Pancreas (tissue), 10 donors: ENCODE measurements around the gene SMYD3. TPM values are rescaled to one million over a fixed set of nuclear protein-coding genes. Genes with fewer than 3 reads are reported as not detected.
"Not testable (repeated sequence)": the region's sequence is repeated elsewhere in the genome, so short reads cannot be mapped to it uniquely, and the experiment has no call there.

ENCODE experiments used
- ATAC-seq, 4 donors: fragments of 200-7000 bp; cut with Tn5 transposase; one replicate each; pipeline versions ENCODE4 v1.8.0 to v1.9.1; 2020; ENCODE audit warnings: mild to moderate bottlenecking in 4 of 4, moderate library complexity in 4 of 4
- DNase-seq, 6 donors: peaks; one replicate each; pipeline ENCODE4 v3.0.0-alpha.2; 2020
- FAIRE-seq: peaks from 2 replicates; lab custom pipeline; 2012; peaks lifted over from hg19 to GRCh38; lab: Jason Lieb, UNC
- H3K27ac ChIP-seq, 4 donors: fragments of 200-600 bp; sonication (generic); 1 replicate in 3 of 4; 2 replicates in 1 of 4; pipeline versions ENCODE4 v1.5.0 to v1.8.0; 2020
- H3K27me3 ChIP-seq, 4 donors: fragments of 200-600 bp; one replicate each; pipeline ENCODE4 v1.8.0; 2021
- H3K36me3 ChIP-seq, 3 donors: fragments of 200-600 bp; sonication (generic) in 1 of 3; one replicate each; pipeline versions ENCODE4 v1.5.0 to v1.8.0; 2020 to 2021
- H3K4me1 ChIP-seq, 3 donors: fragments of 200-600 bp; one replicate each; pipeline ENCODE4 v1.8.0; 2021
- H3K4me3 ChIP-seq, 4 donors: fragments of 200-600 bp; sonication (generic) in 2 of 4; one replicate each; pipeline versions ENCODE4 v1.5.0 to v1.8.0; 2020 to 2021
- H3K9me3 ChIP-seq, 4 donors: fragments of 200-600 bp; one replicate each; pipeline ENCODE4 v1.8.0; 2021
- WGBS, 2 donors: extraction: QIAGEN DNeasy Blood & Tissue Kit; methylation state at CpG; one replicate each; pipeline ENCODE4 v1.1.7; 2013; 5-methylcytosine and 5-hydroxymethylcytosine counted together
- intact Hi-C, 3 donors: fragments of 100-400 bp; cut with DNase I; formaldehyde crosslinking; loops; one replicate each; pipeline versions ENCODE4 v1.11.1 to v1.14.2; 2022
- polyA plus RNA-seq, 2 donors: library from polyadenylated mRNA; stranded (reverse); fragments of 200-250 nt; gene quantifications; one replicate each; pipeline ENCODE4 v1.2.3, GENCODE V29; 2013
- total RNA-seq, 6 donors: library from RNA; stranded (reverse); fragmentation: NEBNext Ultra II Directional in 4 of 6; extraction: Animal tissue kit (Norgen Biotek cat#: 25700) in 4 of 6; gene quantifications; one replicate each; pipeline versions ENCODE4 v1.2.1 to v1.2.4, GENCODE V29; 2021 to 2023
- TF ChIP-seq, protein P1 (sequence below), 4 donors: fragments of 200-600 bp; sonication (generic) in 3 of 4; IDR thresholded peaks; one replicate each; pipeline versions ENCODE4 v1.5.0 to v1.8.0; 2021; ENCODE audit warnings: antibody characterized with exemption in 4 of 4
- donor health status: healthy with polysubstance abuse.
- donor health status: DM: no; HTN: no; CAD: no; lungs with moderate emphysema.
- donor health status: DM: no; HTN: no; CAD: no.
- donor health status: control.
- donor health status: control.
- donor health status: Bipolar disorder and iron deficiency.
- donor health status: DM: yes; HTN: yes; CAD: no.
- donor health status: DM: no; HTN: no; CAD: no.
- donor health status: DM: no; HTN: no; CAD: no.
- donor health status: DM: yes; HTN: yes; CAD: no.

The SMYD3 gene
- total and polyA plus RNA-seq, 8 donors, result 4.6 to 10.5 (median 6.7) TPM

DNA sequence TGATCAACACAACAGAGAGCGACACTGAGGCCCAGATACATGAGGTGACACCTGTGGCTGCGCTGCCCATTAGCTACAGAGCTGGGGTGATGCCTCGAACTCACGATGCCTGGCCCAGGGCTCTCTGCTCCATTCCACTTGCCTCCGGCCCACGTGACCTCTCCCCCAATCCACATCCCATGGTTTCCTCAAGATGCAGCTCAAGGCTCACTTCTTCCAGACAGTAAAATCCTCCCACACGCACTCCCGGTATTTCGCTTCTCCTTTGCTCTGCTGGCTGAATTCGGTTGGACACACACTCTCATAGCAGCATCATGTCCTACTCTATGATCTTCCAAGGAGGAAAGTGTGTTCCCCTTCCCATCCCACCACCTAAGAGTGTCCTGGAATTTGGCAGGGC is 679.8 kb downstream of the SMYD3 start:
- Histone ChIP-seq H3K9me3 (no peaks in the 10 kb centered on the region), H3K4me3 (no peak overlapping the region), H3K27ac (no peak overlapping the region), H3K27me3 (no peaks in the 10 kb centered on the region), H3K36me3 (no peaks in the 10 kb centered on the region), H3K4me1 (no peaks in the 10 kb centered on the region)
- no peak for ATAC-seq
- no peak for DNase-seq
- TF ChIP-seq, protein P1, sequence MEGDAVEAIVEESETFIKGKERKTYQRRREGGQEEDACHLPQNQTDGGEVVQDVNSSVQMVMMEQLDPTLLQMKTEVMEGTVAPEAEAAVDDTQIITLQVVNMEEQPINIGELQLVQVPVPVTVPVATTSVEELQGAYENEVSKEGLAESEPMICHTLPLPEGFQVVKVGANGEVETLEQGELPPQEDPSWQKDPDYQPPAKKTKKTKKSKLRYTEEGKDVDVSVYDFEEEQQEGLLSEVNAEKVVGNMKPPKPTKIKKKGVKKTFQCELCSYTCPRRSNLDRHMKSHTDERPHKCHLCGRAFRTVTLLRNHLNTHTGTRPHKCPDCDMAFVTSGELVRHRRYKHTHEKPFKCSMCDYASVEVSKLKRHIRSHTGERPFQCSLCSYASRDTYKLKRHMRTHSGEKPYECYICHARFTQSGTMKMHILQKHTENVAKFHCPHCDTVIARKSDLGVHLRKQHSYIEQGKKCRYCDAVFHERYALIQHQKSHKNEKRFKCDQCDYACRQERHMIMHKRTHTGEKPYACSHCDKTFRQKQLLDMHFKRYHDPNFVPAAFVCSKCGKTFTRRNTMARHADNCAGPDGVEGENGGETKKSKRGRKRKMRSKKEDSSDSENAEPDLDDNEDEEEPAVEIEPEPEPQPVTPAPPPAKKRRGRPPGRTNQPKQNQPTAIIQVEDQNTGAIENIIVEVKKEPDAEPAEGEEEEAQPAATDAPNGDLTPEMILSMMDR (IDR thresholded peaks at IDR 0.05), result no peak
- no peak for FAIRE-seq
- intact Hi-C loops, result no loop called here
- WGBS, 2 donors, result 93 to 98% methylated on average over 10 of the region's 10 CpGs

DNA sequence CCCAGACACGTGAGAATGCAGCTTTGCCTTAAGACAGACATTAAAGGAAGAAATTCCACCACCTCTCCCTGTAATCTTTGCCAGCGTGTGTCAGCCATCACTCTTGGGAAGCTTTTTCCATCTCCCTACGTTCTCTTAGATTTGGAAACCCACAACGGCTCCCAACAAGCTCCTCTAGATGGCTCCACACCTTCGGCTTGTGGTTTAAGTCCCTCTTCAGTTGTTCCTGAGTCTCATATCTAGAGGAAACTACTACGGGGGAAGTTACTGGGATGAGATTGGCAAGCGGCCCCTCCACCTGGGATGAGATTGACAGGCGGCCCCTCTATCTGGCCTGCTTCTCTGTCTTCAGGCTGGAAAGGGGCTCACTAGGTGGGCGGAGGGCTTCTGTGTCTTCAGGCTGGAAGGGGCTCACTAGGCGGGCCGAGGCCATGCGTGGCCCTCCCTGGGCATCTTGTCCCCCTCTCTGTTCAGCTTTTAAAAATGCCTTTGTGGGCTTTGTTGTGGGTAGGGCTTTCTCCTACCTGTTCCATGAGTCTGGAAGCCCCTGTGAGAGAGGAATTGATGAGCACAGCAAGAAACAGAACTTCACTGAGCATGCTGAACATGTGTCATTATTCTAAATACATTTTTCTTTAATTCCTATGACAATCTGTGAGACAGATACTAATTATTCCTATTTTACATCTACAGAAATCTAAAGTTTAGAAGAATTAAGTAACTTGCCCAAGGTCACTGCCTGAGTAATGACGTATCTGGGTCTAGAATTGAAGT is 681.8 kb downstream of the SMYD3 start:
- Histone ChIP-seq H3K4me3 (no peak overlapping the region), H3K27ac (no peak overlapping the region), H3K27me3 (no peaks in the 10 kb centered on the region), H3K36me3 (no peaks in the 10 kb centered on the region), H3K9me3 (no peaks in the 10 kb centered on the region), H3K4me1 (no peaks in the 10 kb centered on the region)
- 83 to 87% methylated on average over 13 of the region's 13 CpGs for WGBS, 2 donors
- TF ChIP-seq, protein P1 (IDR thresholded peaks at IDR 0.05), result no peak
- ATAC-seq (no peak), FAIRE-seq (no peak), DNase-seq (no peak)
- intact Hi-C loops, result no loop called here

DNA sequence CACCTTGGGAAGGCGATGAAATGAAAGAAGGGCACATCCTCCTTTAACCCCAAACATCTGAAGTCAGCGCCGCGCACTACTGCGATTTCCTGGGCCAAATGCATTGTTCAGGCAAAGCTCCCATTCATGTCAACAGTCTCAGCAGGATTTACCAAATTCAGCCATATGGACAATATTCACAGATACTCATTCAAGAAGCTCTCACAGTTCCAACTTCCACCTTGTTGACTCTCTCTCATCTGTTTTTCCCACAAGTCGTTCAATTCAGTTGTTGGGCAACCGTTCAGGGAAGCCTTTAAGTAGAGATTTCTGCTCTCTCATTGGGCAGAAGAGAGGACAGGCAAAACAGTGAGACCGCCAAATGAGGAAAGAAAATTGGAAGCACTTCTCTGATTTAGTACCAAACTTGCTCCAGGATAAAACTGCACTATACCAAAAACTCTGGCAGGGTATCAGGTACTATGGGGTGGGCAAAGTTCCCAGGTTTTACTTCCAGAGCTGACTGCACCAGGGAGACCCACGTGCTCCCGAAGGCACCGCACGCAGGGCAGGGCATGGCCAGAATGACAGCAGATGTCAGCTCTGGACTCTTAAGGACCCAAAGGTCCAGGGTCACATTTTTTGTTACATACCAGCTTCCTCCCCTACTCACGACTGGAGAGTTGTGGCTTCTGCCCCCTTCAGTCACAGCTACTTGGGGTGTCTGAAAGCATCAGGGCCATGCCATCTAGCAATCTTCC is 683.5 kb downstream of the SMYD3 start:
- Histone ChIP-seq H3K4me1 (no peaks in the 10 kb centered on the region), H3K36me3 (no peaks in the 10 kb centered on the region), H3K27ac (no peak overlapping the region), H3K9me3 (no peaks in the 10 kb centered on the region), H3K4me3 (no peak overlapping the region), H3K27me3 (no peaks in the 10 kb centered on the region)
- FAIRE-seq (no peak), DNase-seq (no peak), ATAC-seq (no peak)
- WGBS, 2 donors, result 91 to 97% methylated on average over 13 of the region's 13 CpGs
- TF ChIP-seq, protein P1 (IDR thresholded peaks at IDR 0.05), result no peak
- intact Hi-C loops, result no loop called here

DNA sequence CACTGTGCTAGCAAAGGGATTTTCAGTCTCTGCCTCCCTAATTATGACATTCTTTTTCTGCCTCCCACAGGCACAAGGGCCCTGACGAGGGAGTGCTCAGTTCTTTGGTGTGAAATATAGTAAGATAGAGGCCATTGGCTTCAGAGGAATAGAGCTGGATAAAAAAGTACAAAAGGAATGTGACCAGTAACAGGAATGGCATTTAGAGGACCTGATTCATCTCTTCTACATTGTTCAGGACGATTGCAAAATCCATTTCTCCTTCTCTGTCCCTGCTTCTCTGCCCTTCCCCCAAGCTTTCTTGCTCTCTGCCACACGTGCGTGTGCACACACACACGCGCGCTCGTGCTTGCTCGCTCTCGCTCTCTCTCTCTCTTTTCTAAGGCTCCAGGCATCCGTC is 684.1 kb downstream of the SMYD3 start:
- 85 to 90% methylated on average over 11 of the region's 11 CpGs for WGBS, 2 donors
- DNase-seq (no peak), FAIRE-seq (no peak), ATAC-seq (peak in 2 of 4 donors; percentile 41 to 44)
- no peak overlapping the region for H3K27ac ChIP-seq
- H3K27me3 ChIP-seq, result no peaks in the 10 kb centered on the region
- TF ChIP-seq, protein P1 (IDR thresholded peaks at IDR 0.05), result no peak
- no peaks in the 10 kb centered on the region for H3K4me1 ChIP-seq
- H3K9me3 ChIP-seq, result no peaks in the 10 kb centered on the region
- H3K36me3 ChIP-seq, result no peaks in the 10 kb centered on the region
- no peak overlapping the region for H3K4me3 ChIP-seq
- intact Hi-C loops, result no loop called here

DNA sequence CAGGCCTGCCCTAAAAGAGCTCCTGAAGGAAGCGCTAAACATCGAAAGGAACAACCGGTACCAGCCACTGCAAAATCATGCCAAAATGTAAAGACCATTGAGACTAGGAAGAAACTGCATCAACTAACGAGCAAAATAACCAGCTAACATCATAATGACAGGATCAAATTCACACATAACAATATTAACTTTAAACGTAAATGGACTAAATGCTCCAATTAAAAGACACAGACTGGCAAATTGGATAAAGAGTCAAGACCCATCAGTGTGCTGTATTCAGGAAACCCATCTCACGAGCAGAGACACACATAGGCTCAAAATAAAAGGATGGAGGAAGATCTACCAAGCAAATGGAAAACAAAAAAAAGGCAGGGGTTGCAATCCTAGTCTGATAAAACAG is 688.7 kb downstream of the SMYD3 start:
- H3K9me3 ChIP-seq, H3K4me1 ChIP-seq, H3K27me3 ChIP-seq, ATAC-seq, H3K27ac ChIP-seq, FAIRE-seq, intact Hi-C loops, DNase-seq, H3K36me3 ChIP-seq, H3K4me3 ChIP-seq: not testable (repeated sequence)
- WGBS, 2 donors, result 93 to 98% methylated on average over 4 to 5 of the region's 6 CpGs

DNA sequence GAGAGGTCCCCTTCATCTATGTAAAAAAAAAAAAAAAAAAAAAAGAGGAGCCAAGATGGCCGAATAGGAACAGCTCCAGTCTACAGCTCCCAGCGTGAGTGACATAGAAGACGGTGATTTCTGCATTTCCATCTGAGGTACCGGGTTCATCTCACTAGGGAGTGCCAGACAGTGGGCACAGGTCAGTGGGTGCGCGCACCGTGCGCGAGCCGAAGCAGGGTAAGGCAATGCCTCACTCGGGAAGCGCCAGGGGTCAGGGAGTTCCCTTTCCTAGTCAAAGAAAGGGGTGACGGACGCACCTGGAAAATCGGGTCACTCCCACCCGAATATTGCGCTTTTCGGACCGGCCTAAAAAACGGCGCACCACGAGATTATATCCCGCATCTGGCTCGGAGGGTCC is 690.6 kb downstream of the SMYD3 start:
- intact Hi-C loops, H3K4me3 ChIP-seq, H3K27ac ChIP-seq, ATAC-seq, H3K9me3 ChIP-seq, DNase-seq, H3K4me1 ChIP-seq, H3K27me3 ChIP-seq, H3K36me3 ChIP-seq, FAIRE-seq: not testable (repeated sequence)
- WGBS, 2 donors, result 89 to 94% methylated on average over 24 of the region's 24 CpGs
